Measurements from ENCODE around the gene ARL5C. TPM values are rescaled to one million over a fixed set of nuclear protein-coding genes. Genes with fewer than 3 reads are reported as not detected.

The ARL5C gene
- total RNA-seq, 1 experiment from 2014 or later = not detected

DNA sequence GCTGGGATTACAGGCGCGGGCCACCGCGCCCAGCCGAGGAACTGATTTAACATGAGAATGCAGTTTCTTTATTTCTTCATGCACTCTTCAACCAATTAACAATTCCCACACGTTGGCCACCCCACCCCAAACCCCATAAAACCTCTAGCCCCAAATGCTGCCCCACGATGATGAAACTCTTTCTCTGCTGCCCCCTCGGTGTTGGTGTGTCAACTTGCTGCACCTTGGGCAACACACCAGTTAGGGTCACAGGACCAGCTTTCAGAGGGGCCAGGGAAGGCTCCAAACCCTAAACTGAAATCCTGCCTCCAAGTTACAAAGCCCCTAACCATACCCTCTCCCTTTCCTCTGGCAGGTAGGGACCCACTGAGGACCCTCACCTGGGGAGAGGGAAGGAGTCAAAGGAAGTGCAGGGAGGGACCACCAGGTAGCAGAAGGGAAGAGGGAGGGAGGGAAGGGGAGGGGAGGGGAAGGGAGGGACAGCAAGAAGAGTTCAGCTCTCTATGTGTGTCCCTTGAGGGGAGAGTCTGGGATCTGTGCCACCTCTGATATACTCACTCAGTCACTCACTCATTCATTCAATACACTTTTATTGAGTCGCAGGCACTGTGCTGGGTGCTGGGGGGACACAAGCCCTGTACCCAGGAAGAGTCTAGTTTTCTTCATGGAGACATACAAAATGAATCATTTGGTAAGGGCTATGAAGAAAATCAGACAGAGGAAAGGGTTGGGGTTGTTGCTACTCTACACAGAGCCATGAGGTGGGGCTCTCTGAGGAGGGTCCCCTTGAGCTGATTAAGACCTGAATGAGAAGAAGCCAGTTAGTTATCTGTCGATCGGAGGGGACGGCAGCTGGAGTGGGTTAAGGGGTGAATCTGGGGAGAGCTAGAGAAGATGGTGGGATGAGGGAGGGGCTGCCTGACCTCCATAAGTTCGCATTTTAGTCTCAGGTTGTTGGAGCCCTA, 18.5 kb downstream of the ARL5C start:
- no peak for DNase-seq
- Histone ChIP-seq H3K9me3 (replicated peaks) (no peaks in the 10 kb centered on the region), H3K36me3 (no peaks in the 10 kb centered on the region), H3K27me3 (no peaks in the 10 kb centered on the region), H3K27ac (no peak overlapping the region), H3K4me1 (peaks cover 12% of the 10 kb centered on the region), H3K4me3 (no peak overlapping the region)

DNA sequence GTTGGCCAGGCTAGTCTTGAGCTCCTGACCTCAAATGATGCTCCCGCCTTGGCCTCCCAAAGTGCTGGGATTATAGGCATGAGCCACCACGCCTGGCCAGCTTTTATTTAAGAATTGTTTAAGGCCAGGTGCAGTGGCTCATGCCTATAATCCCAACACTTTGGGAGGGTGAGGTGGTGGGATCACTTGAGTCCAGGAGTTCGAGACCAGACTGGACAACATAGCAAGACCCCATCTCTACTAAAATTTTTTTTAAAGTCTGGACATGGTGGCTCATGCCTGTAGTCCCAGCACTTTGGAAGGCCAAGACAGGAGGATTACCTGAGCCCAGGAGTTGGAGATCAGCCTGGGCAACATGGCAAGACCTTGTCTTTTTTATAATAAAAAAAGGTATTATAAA, 19.7 kb downstream of the ARL5C start:
- Histone ChIP-seq H3K9me3 (replicated peaks) (0 out of 2 replicates have a peak, but pooled peaks cover 1% of the 10 kb centered on the region), H3K4me1 (peaks cover 8% of the 10 kb centered on the region; the same call in 1 of the 2 replicates), H3K4me3 (no peak overlapping the region), H3K27ac (no peak overlapping the region), H3K27me3 (no peaks in the 10 kb centered on the region), H3K36me3 (no peaks in the 10 kb centered on the region)
- DNase-seq = no peak

DNA sequence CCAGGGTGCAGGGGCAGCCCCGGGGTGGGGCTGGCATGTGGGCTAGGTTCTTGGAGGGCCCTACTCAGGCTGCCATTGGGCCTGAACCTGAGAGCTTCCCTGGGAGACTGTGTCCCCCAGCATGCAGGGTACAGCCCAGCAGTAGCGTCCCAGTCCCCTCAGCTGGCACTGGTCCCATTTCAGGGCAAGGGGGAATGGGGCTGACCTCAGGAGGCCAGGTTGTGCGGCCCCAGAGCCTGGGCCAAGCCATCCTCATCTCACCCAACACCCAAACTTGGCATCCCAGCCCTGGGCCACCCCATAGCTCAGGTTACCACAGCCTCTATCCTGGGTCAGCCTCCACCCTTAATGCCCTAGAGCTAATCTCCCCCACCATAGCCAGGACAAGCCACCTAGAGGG, 20.8 kb downstream of the ARL5C start:
- no peaks in the 10 kb centered on the region for H3K36me3 ChIP-seq
- no peak overlapping the region for H3K4me3 ChIP-seq
- H3K27ac ChIP-seq = no peak overlapping the region
- DNase-seq = no peak
- no peaks in the 10 kb centered on the region for H3K27me3 ChIP-seq
- 0 out of 2 replicates have a peak, but pooled peaks cover 3% of the 10 kb centered on the region for H3K9me3 ChIP-seq (replicated peaks)
- H3K4me1 ChIP-seq = peaks cover 8% of the 10 kb centered on the region; the same call in 1 of the 2 replicates

DNA sequence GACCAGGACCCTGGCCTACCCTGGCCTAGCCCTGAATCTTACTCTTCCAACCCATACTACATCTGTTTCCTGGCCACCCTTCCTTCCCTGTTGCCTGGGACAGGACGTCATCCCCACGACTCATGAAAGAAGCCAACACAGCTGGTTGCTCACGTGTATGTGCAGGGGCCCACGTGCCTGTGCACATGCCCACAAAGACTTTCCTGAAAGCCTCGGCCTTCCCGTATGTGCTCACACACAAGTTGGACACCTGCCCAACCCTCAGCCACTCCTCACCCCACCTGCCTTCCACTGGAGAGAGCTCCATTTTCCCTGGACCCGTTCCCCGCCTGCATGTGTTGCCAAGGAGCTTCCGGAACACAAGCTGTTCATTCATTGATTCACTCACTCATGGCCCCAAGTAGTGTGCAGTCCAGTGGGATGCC, 21.5 kb downstream of the ARL5C start:
- H3K9me3 ChIP-seq (replicated peaks) = 0 out of 2 replicates have a peak, but pooled peaks cover 3% of the 10 kb centered on the region
- peak; percentile 66 to 70 for DNase-seq
- H3K27me3 ChIP-seq = no peaks in the 10 kb centered on the region
- H3K4me1 ChIP-seq = peaks cover 14% of the 10 kb centered on the region
- no peak overlapping the region for H3K27ac ChIP-seq
- H3K4me3 ChIP-seq = no peak overlapping the region
- no peaks in the 10 kb centered on the region for H3K36me3 ChIP-seq

DNA sequence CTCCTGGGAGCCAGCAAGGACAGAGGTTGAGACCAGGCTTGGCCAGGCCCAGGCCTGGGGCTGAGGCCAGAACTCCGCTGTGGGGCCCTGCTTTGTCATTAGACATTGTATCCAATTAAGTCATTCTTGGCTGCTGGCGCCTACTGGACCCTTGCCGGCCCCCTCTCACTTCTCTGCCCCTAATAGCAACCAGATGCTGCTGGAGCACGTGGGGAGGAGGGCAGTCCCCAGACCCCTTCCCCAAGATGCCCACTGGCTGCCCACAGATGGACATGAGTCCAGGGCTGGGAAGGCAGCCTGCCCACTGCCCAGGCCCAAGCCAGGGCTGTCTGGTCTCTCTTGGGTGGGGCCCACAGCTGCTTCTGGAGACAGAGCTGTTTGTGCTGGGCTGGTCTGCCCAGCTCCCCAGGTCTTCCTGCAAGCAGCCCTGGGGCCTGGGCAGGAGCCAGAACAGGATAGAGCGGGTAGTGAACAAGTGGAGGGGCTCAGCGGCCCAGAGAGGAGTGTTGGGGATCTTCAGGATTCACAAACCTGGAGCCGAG, 22.3 kb downstream of the ARL5C start:
- Histone ChIP-seq H3K27ac (no peak overlapping the region), H3K9me3 (replicated peaks) (0 out of 2 replicates have a peak, but pooled peaks cover 3% of the 10 kb centered on the region), H3K27me3 (no peaks in the 10 kb centered on the region), H3K4me3 (no peak overlapping the region), H3K36me3 (no peaks in the 10 kb centered on the region), H3K4me1 (peaks cover 22% of the 10 kb centered on the region)
- DNase-seq = no peak

DNA sequence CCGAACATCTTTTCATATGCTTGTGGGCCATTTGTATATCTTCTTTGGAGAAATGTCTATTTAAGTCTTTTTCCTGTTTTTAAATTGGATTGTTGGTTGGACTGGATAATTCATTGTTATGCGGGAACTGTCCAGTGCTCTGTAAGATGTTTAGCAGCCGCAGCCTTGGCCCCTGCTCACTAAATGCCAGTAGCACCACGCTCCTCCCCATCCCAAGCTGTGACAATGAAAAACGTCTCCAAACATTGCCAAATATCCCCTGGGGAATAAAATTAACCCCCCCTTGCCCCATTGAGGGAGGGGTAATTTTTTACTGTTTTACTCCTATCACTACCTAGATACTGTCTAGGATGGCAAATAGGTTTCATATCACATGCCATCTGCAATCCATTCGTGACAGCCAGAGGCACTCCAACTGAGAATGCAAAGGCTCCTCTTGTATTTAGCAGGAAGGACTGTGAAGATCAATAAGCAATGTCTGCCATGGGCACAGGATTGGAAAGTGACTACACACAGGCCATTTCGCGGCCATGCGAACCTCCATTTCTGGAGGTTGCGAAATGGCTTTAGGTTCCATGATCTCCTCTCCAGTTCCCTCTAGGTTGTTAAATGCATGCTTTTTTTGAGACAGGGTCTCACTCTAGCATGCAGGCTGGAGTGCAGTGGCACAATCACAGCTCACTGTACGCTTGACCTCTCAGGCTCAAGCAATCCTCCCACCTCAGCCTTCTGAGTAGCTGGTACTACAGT, 23.9 kb downstream of the ARL5C start:
- DNase-seq = no peak
- Histone ChIP-seq H3K9me3 (replicated peaks) (0 out of 2 replicates have a peak, but pooled peaks cover 3% of the 10 kb centered on the region), H3K4me1 (peaks cover 27% of the 10 kb centered on the region), H3K36me3 (no peaks in the 10 kb centered on the region), H3K27me3 (no peaks in the 10 kb centered on the region), H3K4me3 (no peak overlapping the region), H3K27ac (no peak overlapping the region)

DNA sequence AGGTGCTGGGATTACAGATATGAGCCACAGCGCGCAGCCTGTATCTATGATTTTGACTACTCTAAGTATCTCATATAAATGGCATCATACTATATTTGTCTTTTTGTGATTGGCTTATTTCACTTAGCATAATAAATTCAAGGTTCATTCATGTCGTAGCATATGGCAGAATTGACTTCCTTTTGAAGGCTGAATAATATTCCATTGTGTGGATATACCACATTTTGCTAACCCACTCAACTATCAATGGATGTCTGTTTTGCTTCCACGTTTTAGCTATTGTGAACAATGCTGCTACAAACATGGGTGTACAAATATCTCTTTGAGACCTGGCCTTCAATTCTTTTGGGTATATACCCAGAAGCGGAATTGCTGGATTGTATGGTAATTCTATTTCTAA, 24.7 kb downstream of the ARL5C start:
- H3K27me3 ChIP-seq = no peaks in the 10 kb centered on the region
- H3K4me1 ChIP-seq = peaks cover 27% of the 10 kb centered on the region
- no peak overlapping the region for H3K4me3 ChIP-seq
- H3K9me3 ChIP-seq (replicated peaks) = 0 out of 2 replicates have a peak, but pooled peaks cover 3% of the 10 kb centered on the region
- no peak overlapping the region for H3K27ac ChIP-seq
- no peaks in the 10 kb centered on the region for H3K36me3 ChIP-seq
- DNase-seq = no peak

DNA sequence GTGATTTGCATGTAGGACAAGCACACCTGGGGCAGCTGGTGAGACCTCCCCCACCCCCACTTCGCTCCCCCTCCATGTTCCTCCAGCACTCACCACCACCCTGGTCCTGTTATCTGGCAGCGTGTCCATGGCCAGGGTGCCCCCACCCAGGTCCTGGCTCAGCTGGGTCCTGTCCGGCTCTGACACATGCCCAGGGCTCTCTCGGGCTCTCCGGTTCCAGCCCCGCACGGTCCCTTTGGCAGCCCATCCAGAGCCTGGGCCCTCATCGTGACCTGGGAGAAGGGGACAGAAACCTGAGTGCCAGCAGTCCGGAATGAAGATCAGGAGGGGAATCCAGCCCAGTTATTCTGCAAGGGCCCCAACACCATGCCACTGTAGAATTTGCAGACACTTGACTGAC, 26.4 kb downstream of the ARL5C start:
- no peak overlapping the region for H3K4me3 ChIP-seq
- no peak for DNase-seq
- H3K27me3 ChIP-seq = no peaks in the 10 kb centered on the region
- H3K36me3 ChIP-seq = no peaks in the 10 kb centered on the region
- H3K9me3 ChIP-seq (replicated peaks) = 0 out of 2 replicates have a peak, but pooled peaks cover 3% of the 10 kb centered on the region
- H3K27ac ChIP-seq = peak overlapping the region; percentile 81
- peaks cover 25% of the 10 kb centered on the region for H3K4me1 ChIP-seq

DNA sequence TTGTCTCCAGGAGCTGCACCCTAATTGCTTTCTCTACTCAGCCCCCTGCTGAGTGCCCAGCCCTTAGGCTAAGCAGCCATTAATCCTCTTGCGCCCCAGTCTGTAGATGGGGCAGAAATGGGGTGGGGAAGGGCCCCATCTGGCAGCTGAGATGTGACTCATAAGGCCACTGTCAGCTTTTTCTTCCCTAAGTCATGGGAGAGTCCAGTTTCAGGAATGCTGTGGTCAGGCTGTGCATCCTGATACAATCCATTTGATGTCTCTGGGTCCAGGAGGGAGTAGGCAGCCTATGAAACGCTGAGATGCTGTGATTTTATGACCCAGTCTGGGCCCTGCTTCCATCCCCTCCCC, 26.8 kb downstream of the ARL5C start:
- Histone ChIP-seq H3K27ac (peak overlapping the region; percentile 81), H3K36me3 (no peaks in the 10 kb centered on the region), H3K4me1 (peaks cover 21% of the 10 kb centered on the region), H3K27me3 (no peaks in the 10 kb centered on the region), H3K9me3 (replicated peaks) (0 out of 2 replicates have a peak, but pooled peaks cover 3% of the 10 kb centered on the region), H3K4me3 (peak overlapping the region; percentile 21; the same call in 1 of the 2 replicates)
- peak; percentile 67 to 73 for DNase-seq

DNA sequence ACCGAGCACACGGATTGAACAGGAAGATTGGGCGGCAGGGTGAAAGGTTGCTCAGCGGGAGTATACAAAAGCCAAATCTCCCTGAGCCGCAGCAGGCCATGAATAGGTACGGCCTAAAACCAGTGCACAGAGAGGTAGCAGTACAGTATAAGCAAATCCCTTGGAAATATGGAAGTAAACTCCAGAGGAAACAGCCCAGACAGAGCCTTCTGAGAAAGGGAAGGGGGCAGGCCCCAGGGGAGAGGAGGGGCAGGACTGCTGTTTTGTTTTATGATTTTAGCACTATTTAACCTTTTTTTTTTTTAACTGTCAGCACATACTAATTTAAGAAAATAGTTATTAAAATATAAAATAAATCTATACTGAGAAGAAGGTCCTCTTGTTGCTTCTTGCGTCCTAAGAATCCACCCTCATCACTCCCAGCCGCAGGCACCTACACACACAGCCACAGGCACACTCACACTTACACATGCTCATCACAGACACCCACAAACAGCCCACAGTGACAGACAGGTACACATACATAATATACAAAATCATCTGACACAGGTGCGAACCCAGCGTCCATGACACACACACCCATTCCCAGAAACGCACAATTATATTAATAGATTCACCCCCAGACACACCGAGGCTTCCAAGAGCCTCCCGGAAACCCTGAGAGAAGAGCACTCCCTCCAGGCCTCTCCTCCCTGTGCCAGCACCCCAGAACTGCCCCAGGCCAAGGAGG, 27.4 kb downstream of the ARL5C start:
- no peaks in the 10 kb centered on the region for H3K27me3 ChIP-seq
- H3K36me3 ChIP-seq = no peaks in the 10 kb centered on the region
- H3K27ac ChIP-seq = peak overlapping the region; percentile 81
- H3K4me3 ChIP-seq = peak overlapping the region; percentile 21; the same call in 1 of the 2 replicates
- DNase-seq = no peak
- 0 out of 2 replicates have a peak, but pooled peaks cover 3% of the 10 kb centered on the region for H3K9me3 ChIP-seq (replicated peaks)
- H3K4me1 ChIP-seq = peaks cover 19% of the 10 kb centered on the region

DNA sequence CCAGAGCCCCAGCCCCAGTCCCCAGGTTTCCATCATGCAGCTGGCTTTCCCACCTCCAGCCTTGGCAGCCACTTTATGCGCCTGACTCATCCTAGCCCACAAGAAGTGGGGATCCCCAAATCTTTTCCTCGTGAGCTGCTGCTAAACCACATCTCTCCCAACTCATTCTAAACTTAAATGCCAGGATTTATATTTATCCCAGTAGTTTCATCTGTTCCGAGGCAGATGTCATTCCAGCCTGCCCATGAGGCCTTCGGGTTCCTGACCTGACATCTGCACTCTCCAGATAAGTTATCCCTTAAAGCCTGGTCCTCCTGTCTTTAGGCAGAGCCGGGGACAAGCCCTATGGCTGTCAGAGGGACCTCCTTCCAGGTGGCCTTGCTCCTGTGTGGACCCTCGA, 31.1 kb downstream of the ARL5C start:
- Histone ChIP-seq H3K4me1 (peaks cover 18% of the 10 kb centered on the region), H3K36me3 (no peaks in the 10 kb centered on the region), H3K9me3 (replicated peaks) (no peaks in the 10 kb centered on the region), H3K4me3 (no peak overlapping the region), H3K27ac (no peak overlapping the region), H3K27me3 (no peaks in the 10 kb centered on the region)
- no peak for DNase-seq

DNA sequence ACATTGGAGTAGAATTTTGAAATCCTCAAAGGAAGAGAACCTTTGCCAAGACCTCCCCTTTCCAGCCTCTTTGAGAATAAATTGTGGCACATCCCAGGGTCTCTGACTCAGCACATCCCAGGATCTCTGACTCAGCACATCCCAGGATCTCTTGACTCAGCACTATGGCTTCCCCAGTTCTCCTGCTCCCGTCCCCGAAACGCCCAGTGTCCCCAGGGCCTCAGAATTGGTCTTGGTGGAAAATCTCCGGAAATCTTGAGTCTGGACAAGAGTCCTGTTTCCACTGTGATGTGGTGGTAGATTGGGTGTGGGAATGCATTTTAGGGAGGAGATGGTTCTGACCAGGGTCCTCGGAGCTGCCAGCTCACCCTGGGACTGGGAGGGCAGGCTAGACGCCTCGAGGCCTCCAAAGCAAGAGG, 33.8 kb downstream of the ARL5C start:
- no peak overlapping the region for H3K27ac ChIP-seq
- DNase-seq = no peak
- no peak overlapping the region for H3K4me3 ChIP-seq
- H3K27me3 ChIP-seq = no peaks in the 10 kb centered on the region
- H3K36me3 ChIP-seq = no peaks in the 10 kb centered on the region
- H3K4me1 ChIP-seq = no peaks in the 10 kb centered on the region
- no peaks in the 10 kb centered on the region for H3K9me3 ChIP-seq (replicated peaks)

DNA sequence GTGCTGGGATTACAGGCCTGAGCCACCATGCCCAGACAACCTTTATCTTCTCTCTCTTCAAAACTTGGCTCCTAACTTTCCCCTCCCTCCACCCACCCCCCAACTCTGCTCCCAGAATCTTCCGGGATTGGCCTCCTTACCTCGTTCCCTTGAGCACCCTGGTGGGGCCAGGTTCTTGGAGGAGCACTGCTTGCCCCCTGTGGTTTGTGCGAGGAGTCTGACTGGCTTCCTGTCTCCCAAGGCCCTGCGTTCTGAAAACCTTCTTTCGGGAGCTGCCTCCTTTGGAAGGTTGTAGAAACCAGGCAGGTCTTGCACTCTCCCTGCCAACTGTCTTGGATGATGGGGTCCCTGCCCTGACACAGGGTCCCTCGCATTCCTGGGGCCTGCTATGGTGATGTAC, 34.3 kb downstream of the ARL5C start:
- no peaks in the 10 kb centered on the region for H3K9me3 ChIP-seq (replicated peaks)
- no peaks in the 10 kb centered on the region for H3K27me3 ChIP-seq
- H3K4me3 ChIP-seq = no peak overlapping the region
- no peak overlapping the region for H3K27ac ChIP-seq
- DNase-seq = no peak
- H3K4me1 ChIP-seq = no peaks in the 10 kb centered on the region
- no peaks in the 10 kb centered on the region for H3K36me3 ChIP-seq

DNA sequence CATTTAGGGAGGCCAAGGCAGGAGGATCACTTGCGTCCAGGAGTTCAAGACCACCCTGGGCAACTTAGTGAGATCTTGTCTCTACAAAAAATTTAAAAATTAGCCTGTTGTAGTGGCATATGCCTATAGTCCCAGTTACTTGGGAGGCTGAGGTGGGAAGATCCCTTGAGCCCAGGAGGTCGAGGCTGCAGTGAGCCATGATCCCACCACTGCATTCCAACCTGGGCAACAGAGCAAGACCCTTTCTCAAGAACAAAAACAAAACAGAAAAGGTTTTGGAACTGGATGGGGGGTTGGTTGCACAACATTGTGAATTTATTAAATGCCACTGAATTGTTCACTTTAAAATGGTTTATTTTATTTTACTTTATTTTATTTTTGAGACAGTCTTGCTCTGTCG, 35.8 kb downstream of the ARL5C start:
- H3K27ac ChIP-seq = no peak overlapping the region
- no peaks in the 10 kb centered on the region for H3K9me3 ChIP-seq (replicated peaks)
- H3K36me3 ChIP-seq = no peaks in the 10 kb centered on the region
- peaks cover 5% of the 10 kb centered on the region for H3K4me1 ChIP-seq
- DNase-seq = no peak
- no peak overlapping the region for H3K4me3 ChIP-seq
- no peaks in the 10 kb centered on the region for H3K27me3 ChIP-seq
